Neural cell (in vitro differentiated cells): ENCODE results near the gene DAGLB.

Source experiments
- CTCF ChIP-seq: fragments of 450-650 bp; IDR thresholded peaks from 2 replicates; pipeline ENCODE4 v1.5.1; 2014; ENCODE audit warnings: antibody characterized with exemption, mild to moderate bottlenecking, moderate library complexity; ENCODE audit not compliant: poor library complexity, severe bottlenecking
- POLR2AphosphoS5 ChIP-seq: IDR thresholded peaks from 2 replicates; pipeline ENCODE4 v1.6.1; 2012
- REST ChIP-seq: IDR thresholded peaks from 2 replicates; pipeline ENCODE4 v1.6.1; 2012; ENCODE audit warnings: borderline replicate concordance
- TAF1 ChIP-seq: IDR thresholded peaks from 2 replicates; pipeline ENCODE4 v1.6.1; 2012; ENCODE audit warnings: low read depth

- TF ChIP-seq CTCF (no peak), REST (no peak), TAF1 (no peak), POLR2AphosphoS5 (no peak)
These were observed 58.0 kb downstream of the DAGLB start for GRCh38 chr7:6389728-6390127.
